IPS-NIHi7 (cell line): ENCODE results near the gene TMEM187.
A peak's percentile ranks its signal among the peaks of the same experiment; 100 is the strongest.

Experiments
- DNase-seq: peaks from one replicate; pipeline ENCODE4 v3.0.0; 2012; ENCODE audit warnings: mixed read lengths; ENCODE audit errors: extremely low spot score

The TMEM187 gene

DNA sequence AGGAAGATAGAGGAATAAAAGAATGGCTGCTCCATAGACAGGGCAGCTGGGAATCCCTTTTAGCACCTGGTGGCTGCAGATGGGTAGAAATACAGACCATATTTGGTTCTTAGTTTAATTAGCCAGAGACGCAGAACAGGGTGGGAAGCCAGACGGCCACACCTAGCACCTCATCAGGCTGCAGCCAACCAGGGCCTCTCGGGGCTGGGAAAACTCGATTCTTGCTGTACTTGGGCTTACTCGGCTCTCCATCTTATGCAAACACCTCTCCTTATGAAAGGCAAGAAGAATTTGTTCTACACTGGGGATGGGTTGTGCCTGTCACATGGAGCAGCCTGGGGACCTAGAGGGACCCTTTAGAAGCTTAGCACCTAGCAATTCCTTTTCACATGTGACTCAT is 27.5 kb downstream of the TMEM187 start:
- DNase-seq: no peak

DNA sequence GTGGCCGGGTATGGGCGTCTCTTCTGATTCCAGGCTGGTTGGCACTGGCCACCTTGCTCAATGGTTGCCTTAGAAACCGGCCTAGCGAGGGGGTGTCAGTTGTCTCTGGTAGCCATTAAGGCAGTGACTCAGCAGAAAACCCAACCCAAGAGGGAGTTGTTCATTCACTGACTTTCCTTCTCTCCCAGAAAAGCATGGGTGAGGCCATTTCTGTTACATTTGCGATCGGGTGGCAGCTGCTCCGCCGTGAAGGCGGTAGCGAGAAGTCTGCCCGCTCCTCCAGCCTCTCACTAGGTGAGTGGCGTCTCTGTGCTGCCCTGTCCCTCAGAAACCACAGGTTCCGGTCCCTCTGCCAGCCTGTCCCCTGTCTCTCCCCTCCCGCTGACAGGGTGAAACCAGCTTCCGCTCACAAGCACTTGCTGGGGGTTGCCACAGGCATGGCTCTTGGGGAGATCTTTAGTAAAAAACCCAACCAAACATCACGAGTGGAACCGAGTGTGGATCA is 29.7 kb downstream of the TMEM187 start:
- no peak for DNase-seq

DNA sequence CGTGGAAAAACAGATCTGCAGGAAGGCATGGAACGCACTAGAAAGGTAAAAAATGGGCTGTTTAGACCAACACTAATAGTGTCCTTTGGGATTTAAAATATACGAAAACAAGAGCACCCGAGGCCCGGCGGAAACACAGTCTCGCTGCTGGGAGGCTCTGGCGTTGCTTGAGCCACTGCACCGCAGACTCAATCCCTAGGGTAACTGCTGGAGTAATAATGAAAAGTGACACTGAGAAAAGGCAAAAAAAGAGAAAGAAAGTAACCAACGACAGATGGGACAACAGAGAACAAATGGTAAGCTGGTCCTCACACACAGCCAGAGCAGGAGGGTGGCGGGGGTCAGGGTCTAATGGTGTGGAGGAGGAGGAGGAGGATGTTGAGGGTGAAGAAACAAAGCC is 31.8 kb downstream of the TMEM187 start:
- no peak for DNase-seq

DNA sequence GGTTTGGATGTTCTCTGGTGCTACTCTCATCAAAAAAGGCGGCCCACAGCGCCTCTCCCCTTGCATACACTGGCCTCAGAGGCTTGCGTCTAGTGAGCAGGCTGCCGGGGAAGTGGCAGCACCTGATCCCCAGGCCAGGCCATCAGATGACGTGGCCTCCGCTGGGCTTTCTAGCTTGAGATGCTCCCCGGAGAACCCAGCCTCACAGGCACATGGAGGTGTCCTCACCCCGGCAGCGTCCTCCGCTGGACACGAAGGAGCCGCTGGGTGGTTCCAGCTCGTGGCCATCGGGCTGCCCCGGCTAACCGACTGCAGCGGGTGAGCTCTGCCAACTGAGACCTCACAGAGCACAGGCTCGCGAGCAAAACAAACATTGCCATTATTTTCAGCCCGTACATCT is 34.4 kb downstream of the TMEM187 start:
- no peak for DNase-seq

DNA sequence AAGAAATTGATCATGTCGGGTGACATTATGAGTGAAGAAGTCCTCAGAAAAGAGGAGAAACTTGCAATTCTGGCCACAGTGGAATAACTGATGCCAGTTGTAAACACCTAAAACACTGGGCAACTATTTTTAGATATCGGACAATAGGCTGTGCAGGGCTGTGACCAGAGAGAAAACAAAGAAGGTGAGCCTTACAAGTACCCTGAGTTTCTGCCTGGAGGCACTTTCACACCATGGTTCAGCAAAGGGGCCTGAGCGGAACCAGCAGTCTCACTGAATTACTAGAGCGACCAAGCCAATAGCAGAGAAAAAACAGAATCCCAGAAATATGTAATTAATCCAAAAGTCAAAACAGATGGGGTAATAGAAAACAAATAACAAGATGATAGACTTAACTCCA is 36.0 kb downstream of the TMEM187 start:
- DNase-seq: no peak

DNA sequence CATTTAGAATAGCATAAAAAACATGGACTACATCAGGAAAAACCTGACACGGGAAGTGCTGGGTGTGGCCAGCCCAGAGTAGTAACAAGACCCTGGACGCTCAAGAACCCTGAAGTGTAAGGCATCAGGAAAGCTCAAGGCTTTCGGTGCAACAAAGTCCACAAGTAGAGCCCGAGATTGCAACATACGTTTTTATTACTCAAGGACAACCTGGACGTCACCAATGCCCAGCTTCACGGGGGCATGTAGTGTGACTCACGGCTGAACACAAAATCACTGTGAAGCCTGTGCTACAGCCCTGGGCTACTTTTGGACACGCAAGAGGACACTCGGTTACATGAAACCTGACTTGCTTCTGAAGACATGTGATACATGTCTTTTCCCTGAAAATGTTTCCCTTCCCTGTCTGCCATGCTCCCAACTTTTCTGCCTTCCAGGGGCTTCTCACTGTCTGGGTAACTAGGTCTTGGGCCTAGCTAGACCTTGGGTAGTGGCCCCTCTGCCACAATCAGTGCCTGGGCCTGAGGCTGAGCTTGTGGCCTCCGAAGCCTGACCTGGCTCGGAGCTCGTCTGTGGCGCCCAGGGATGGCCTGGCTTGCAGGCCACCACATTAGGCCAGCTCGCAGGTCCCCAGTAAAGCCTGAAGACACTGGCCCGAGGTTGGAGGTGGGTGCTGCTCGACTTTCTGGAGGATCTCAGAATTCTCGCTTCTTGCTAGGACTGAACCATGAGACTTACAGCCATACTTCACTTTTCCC is 38.0 kb downstream of the TMEM187 start:
- DNase-seq: no peak

DNA sequence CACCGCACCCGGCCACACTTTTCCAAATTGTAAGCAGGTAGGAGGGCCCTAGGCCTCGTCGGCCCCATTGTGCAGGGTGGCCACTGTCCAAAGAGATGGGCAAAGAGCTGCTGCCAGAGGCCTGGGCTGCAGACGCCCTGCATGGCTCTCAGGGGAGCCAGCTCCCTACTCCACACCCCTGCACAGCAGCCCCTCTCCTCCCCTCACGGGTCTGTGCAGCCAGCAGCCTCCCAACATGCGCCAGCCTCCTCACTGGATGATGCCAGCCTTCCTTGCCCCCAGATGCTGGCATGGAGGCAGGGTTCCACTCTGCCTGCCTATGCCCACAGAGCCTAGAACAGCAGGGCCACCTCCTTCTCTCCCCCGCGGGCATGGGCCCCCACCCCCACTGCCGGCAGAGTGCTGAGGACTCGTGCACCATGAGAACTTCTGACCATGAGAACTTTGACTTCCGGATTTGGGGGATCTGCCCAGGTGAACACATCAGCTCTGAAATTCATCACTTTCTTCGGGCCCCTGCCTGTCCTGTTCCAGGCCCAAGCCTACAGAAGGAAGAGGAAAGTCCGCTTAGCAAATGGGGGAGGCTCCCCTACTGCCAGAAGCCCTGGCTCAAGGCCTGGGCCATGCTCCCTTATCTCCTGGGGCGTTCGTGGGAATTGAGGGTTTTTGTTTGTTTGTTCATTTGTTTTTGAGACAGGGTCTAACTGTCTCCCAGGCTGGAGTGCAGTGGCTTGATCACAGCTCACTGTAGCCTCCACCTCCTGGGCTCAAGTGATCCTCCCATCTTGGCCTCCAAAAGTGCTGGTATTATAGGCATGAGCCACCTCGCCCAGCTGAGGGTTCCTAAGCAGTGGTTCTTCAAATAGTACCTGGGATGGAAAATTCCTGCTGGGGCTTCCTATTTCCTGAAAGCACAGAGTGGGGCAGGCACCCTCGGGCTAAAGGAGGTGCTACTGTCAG is 39.1 kb downstream of the TMEM187 start:
- no peak for DNase-seq

DNA sequence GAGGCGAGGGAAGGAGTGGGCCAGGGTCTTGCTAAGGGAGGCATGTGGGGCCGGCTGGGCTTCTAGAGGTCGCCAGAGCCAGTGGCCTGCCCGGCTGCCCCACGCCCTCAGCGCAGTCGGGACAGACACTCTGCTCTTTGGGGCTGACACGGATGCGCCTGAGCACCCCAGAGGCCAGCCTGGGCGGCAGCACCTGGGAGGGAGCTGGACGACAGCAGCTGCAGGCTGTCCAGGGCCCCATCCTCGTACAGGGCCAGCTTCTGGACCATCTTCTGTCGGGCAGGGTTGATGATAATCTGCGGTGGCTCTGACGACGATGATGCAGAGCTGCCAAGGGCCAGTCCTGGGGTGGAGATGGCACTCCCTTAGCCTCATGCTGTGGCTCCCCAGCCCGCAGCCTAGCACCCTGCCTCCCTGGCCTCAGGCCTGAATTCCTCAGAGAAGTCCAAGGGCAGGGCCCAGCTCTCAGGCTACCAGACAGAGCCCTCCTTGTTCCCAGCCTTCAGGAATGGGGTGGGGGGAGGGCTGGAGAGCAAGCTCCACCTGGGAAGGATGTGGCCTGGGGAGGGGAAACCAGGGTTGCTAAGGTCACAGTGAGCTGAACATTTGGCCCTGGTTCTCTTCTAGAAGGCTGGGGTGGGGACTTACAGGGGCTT is 39.9 kb downstream of the TMEM187 start:
- no peak for DNase-seq

DNA sequence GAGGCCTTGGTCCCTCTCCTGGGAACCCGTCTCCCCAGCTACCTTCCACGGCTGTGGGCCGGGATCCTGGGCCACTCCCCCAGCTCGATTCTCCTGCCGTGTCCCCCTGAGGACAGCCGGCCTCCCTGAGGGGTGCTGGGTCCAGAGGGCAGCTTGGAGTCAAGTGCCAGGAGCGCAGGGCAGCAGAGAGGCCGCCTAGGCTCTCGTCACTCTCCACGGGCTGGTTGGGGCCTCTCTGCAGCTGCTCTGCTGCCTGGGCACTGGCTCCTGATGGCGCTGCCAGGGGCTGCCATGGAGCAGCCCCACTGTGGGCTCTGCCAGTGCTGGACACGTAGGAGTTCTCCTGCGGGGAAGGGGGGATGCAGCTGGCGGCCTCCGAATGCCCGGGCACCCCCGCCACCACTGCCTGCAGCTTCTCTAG is 40.5 kb downstream of the TMEM187 start:
- no peak for DNase-seq

DNA sequence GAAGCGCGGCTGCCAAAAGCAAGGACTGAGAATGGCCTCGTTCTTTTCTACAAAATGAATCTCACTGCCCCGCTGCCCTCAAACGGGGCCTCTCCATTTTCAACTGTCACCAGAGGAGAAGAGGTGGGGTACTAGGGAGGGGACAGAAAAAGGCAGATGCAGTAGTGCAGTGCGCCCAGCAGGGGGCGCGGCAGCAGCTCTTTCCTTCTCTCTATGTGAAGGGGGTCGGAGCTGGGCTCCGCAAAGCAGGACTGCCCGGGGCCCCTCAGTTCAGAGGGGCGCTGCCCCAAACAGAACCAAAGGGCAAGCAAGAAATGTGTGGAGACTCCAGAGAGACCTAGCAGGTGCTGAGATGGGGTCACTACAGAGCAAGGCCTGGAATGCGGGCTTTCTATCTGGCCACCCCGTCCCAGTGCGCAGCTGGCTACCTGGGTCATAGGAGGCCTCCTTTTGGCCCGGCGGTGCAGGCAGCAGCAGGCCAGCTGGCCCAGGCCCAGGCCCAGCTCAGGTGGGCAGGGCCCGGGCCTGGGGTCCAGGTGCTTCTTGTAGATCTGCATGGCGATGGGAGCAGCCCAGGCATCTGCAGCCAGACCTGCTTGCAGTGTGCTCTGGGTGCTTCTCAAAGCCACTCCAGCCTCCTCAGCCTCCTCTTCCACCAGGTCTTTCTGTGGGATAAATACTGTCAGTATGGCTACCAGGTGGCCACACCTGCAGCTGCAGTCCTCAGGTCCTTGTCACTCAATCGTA is 41.2 kb downstream of the TMEM187 start:
- peak; percentile 65 for DNase-seq

DNA sequence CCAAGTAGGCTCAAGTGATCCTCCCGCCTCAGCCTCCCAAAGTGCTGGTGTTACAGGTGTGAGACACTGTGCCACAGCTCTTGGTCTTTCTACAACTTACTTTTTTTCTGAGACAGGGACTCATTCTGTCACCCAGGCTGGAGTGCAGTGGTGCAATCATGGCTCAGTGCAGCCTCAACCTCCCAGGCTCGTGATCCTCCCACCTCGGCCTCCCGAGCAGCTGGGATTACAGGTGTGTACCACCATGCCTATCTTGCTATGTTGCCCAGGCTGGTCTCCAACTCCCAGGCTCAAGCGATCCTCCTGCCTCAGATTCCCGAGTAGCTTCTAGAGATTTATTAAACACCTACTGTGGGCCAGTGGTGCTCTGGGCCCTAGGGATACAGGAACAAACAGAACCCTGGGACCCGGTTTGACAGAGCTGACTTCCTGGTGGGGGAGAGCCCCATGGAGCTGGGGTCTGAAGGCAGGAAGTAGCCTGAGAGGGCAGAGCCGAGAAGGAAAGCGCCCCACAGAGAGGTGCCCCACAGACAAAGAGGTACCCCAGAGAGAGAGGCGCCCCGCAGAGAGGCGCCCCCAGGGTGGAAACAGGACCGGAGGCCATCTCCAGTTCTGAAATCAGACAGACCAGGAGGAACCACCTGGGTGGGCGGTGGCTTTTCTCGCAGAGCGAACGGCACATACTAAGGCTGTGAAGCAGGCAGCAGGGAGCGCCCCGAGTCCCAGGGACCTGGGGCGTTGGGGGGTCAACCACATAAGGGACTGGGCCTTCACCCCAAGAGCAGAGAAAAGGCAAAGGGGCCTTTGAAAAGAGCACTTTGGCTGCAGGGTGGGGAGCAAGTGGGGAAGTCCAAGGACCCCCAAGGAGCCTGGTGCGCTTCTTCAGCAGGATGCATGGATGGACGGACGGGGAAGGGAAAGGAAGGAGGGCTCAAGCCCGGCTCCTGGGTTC is 42.2 kb downstream of the TMEM187 start:
- no peak for DNase-seq

DNA sequence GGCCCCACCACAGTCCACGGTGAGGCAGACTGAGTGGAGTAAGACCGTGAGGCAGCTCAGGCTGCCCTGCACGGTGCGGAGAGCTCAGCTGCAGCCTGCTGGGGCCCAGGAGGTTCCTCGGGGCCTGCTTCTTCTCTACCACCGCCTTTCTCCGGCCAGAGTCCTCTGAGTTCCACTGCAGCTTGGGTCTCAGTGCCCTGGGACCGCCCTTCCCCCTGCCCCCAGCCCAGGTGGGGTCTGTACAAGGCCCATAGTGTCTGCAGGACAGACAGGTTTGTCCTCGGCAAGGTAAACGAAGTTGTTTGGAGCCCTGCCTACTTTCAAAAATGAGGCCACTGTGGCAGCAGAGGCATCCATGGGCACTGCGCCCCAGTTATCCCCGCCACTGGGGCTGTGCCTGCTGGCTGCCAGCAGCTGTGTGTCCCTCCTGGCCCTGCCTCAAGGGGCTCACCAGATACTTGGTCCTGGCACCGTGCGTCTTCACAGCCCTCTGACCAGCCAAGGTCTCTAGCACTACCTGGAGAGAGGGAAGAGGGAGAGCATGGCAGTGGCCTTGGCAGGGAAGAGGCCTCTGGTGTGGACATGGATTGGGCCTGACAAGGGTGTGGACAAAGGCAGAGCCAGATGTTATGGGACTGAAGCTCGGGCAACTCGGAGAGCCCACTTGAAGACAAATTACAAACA is 43.2 kb downstream of the TMEM187 start:
- no peak for DNase-seq

DNA sequence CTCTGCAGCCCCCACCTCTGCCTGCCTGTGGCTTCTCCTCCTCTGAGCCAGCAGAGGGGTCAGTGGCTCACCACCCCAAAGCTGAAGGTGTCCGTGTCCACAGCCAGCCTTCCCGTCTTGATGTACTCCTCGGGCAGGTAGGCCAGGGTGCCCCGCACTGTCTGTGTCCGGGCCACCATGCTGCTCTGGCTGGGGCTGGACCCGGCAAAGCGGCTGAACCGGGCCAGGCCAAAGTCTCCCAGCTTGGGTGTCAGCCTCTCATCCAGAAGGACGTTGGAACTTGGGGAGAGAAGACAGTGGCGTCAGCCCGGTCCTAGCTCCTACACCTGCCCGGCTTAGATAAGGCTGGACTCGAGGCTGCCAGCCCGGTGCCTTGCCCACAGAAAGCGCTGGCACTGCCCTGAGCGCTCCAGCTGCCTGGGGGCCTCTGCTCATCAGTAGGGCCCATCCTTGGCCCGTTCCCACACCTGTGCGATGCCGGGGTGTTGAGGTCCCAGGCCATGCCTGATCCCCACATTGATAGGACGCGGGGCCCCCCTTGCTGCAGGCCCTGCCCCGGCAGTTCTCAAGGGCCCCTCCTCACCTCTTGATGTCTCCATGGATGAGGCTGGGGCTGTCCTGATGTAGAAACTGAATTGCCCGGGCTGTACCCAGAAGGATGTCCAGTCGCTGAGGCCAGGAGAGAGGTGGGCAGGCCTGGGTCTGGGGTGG is 44.0 kb downstream of the TMEM187 start:
- DNase-seq: no peak

DNA sequence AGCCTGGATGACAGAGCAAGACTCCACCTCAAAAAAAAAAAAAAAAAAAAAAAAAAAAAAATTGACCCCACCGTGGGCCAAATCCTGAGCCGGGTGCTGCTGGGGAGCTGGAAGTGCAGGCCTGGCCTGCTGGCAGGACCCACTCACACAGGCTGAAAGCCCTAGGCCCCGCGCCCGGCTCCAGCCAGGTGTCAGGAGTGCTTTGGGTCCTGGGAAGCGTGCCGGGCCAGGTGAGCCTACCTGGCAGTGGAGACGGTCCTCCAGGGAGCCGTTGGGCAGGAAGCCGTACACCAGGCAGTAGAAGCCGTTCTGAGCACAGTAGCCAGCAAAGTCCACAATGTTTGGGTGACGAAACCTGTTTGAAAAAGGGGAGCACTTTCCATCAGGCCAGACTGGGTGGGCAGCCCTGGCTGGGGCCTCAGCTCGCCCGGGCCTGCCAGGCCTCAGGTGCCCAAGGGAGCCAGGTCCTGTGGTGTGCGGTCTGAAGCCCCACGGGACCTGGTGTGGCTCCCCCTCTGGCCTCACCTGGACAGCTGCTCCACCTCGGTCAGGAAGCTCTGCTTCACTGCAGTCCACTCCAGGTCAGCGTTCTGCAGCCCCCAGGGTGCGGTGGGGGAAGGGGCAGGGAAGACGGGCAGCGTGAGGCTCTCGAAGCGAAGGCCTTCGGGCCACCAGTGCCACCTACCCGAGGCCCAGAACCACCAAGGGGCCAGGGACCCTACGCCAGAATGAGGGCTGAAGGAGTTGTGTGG is 45.4 kb downstream of the TMEM187 start:
- DNase-seq: no peak

DNA sequence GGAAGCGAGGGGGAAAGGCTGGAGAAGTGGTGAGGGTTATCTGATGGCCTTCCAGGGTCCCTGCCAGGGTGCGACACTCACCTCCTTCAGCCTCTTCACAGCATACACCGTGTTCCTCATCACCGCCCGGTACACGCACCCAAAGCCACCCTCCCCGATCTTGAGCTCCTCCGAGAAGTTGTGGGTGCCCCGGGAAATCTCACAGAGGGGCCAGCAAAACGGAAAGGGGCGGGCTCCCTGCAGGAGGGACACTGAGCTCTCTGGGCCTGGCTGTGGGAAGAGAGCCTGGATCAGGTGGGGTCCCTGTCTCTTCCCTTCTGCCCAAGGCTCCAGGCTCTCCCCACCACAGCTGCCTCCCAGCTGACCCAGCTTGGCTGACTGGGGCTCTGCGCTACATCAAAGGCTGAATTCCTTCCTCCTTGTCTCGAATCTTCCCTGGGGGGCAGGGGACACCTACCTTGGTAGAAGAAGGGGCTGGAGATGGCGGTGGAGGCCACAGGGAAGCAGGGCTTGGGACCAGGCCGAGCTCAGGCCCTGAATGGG is 46.0 kb downstream of the TMEM187 start:
- DNase-seq: no peak

DNA sequence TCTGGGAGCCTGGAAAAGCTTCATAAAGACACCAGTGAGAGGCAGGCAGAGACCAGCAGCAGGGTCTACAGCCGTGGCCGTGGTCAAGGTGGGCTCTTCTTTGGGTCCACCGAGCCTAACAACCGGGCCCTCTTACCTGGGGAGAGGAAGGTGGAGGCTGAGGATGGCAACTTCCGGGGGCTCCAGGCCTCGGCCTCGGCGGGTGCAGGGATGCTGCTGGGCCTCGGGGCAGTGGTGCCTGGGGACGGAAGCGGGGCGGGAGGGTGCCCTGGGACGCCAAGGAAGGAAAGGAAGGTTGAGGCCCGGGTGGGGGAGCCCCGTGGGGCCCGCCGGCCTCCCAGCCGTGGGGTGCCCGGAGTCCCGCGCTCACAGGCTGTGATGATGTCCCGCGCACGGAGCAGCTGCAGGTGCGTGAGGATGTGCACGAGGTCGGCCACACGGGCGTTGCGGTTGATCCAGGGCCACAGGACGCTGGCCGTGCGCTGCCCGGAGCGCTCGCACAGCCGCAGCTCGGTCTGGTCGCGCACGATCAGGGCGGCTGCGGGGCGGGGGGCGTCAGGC is 46.6 kb downstream of the TMEM187 start:
- no peak for DNase-seq

DNA sequence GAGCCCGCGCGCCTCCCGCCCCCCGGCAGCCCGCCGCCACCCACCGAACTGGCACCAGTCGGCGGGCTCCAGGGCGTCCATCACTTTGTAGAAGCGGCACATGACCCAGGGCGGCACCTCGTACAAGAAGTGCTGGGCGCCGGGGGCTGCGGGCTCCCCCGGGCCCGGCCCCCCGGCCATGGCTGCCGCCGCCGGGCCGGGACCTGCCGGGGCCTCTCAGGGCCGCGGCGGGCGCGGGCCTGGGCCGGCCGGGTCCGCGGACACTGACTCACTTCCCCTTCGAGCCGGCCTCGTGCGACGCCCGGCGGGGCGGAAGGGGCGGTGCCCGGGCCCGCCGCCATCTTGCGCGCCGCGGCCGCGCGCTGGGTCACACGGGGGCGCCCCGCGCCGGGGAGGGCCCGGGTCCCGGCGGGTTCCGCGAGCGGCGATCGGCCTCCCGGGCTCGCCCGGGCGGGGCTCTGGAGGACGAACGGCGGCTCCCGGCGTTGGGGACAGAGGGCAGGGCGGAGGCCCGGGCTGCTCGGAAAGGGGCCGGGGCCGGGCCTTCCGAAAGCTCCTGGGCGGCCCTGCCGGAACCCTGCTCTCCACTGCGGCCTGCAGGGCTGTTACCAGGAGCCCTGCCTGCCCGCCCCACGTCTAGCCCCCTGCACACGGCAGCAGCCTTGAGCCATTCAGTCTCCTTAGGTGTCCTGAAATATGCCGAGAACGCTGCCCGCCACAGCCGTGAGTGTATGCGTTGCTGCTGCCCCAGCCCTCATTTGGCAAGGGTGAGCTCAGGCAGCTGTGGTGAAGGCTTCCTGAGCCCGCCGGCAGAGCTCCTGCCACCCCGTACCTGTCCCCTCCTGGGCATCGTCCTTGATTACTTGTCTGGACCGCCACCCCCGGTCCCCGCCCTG is 47.3 kb downstream of the TMEM187 start, which contains the start of gene IRAK1:
TSS of gene IRAK1 (minus strand) at position 270 of the 896 bp plus-strand sequence. CDS start at position 180, 90 bp downstream.
- peak; percentile 66 for DNase-seq
